Measurements from ENCODE around the gene C2orf15.
A peak's percentile ranks its signal among the peaks of the same experiment; 100 is the strongest.
"Not testable (repeated sequence)": the region's sequence is repeated elsewhere in the genome, so short reads cannot be mapped to it uniquely, and the experiment has no call there.

The C2orf15 gene

GRCh38 chr2:99141110-99142108 lies at the start of gene C2orf15:
C2orf15 (plus strand) TSS chr2:99141707; CDS start chr2:99150559, 8,852 bp downstream.
- DNase-seq (ENCODE audit: low read depth), result peak; percentile 92

- DNase-seq (ENCODE audit: low read depth), result no peak
Observed at GRCh38 chr2:99096728-99097127, 44.8 kb upstream of the C2orf15 start.

- DNase-seq (ENCODE audit: low read depth), result no peak
Observed at GRCh38 chr2:99101697-99102096, 39.8 kb upstream of the C2orf15 start.

GRCh38 chr2:99104006-99104405 lies 37.5 kb upstream of the C2orf15 start:
- DNase-seq (ENCODE audit: low read depth), result no peak

GRCh38 chr2:99106913-99107312 lies 34.6 kb upstream of the C2orf15 start:
- DNase-seq (ENCODE audit: low read depth), result no peak

GRCh38 chr2:99111236-99111635 lies 30.3 kb upstream of the C2orf15 start:
- DNase-seq (ENCODE audit: low read depth), result no peak

GRCh38 chr2:99111945-99112344 lies 29.6 kb upstream of the C2orf15 start:
- DNase-seq (ENCODE audit: low read depth), result no peak

- DNase-seq (ENCODE audit: low read depth), result no peak
Observed at GRCh38 chr2:99112617-99113016, 28.9 kb upstream of the C2orf15 start.

- no peak for DNase-seq (ENCODE audit: low read depth)
Observed at GRCh38 chr2:99127981-99128380, 13.5 kb upstream of the C2orf15 start.

- not testable (repeated sequence) for DNase-seq (ENCODE audit: low read depth)
Observed at GRCh38 chr2:99135044-99135556, 6.4 kb upstream of the C2orf15 start.

- no peak for DNase-seq (ENCODE audit: low read depth)
Observed at GRCh38 chr2:99139003-99139402, 2.5 kb upstream of the C2orf15 start.

- DNase-seq (ENCODE audit: low read depth), result no peak
Observed at GRCh38 chr2:99140056-99140859, 1.2 kb upstream of the C2orf15 start.

- no peak for DNase-seq (ENCODE audit: low read depth)
Observed at GRCh38 chr2:99140860-99141109, 722 bp upstream of the C2orf15 start.

GRCh38 chr2:99150706-99151105 lies 9.2 kb downstream of the C2orf15 start:
- DNase-seq (ENCODE audit: low read depth), result no peak

GRCh38 chr2:99152199-99152895 lies 10.8 kb downstream of the C2orf15 start:
- DNase-seq (ENCODE audit: low read depth), result no peak

- DNase-seq (ENCODE audit: low read depth), result no peak
Observed at GRCh38 chr2:99153921-99154604, 12.6 kb downstream of the C2orf15 start.

GRCh38 chr2:99154643-99155536 lies 13.4 kb downstream of the C2orf15 start, which contains the start of the genes LIPT1 and TSGA10:
LIPT1 (plus strand) TSS chr2:99154967; CDS start chr2:99161958, 6,991 bp downstream.
TSGA10 (minus strand) TSS chr2:99154942; CDS start chr2:99109439, 45,503 bp downstream.
- peak; percentile 88 for DNase-seq (ENCODE audit: low read depth)

GRCh38 chr2:99156891-99157290 lies 15.4 kb downstream of the C2orf15 start:
- DNase-seq (ENCODE audit: low read depth), result no peak

- no peak for DNase-seq (ENCODE audit: low read depth)
Observed at GRCh38 chr2:99158599-99158998, 17.1 kb downstream of the C2orf15 start.

- no peak for DNase-seq (ENCODE audit: low read depth)
Observed at GRCh38 chr2:99159594-99159993, 18.1 kb downstream of the C2orf15 start.

Measured in stimulated activated CD8-positive, alpha-beta memory T cell treated with anti-CD3 and anti-CD28 coated beads, Interleukin-7, amount 100 ng/mL, for 24 hours (primary cell).